ENCODE results near the gene EXOC4. TPM values are rescaled to one million over a fixed set of nuclear protein-coding genes. Genes with fewer than 3 reads are reported as not detected.

Gene EXOC4
- total and polyA plus RNA-seq, 2 of the 13 experiments (the other 11 are each of a cell fraction or from before 2014, with no cell fraction given) = 22.5 to 39.0 TPM

DNA sequence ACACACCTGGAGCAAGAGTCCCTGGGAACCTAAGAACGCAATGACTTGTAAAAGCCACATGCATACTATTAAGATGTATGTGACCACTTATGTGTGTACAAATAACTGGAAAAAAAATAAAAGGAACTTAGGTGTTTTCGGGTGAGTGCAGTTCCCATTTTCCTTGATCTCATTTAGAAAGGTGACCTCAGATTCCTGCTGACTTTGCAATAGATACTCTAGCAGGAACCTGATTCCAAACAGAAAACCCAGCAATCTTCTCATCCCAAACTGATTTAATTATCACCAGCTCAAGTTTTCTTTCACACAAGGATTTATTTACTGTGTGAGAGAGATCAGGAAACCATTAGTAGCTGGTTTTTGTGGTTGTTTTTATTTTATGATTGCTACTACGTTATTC lies 817.8 kb downstream of the EXOC4 start:
- no peaks in the 10 kb centered on the region for H3K36me3 ChIP-seq (replicated peaks in 1 of 2; ENCODE audit: control insufficient read depth in 1 of 2, insufficient read depth in 2 of 2, low read length in 2 of 2)
- H3K4me1 ChIP-seq (ENCODE audit: insufficient read depth, low read length) = peaks cover 3% of the 10 kb centered on the region
- no peak for DNase-seq (ENCODE audit: low spot score)
- peak in 1 of 2 experiments; percentile 44; a peak in 1 of 4 replicates for TF ChIP-seq MAFK (conservative IDR thresholded peaks at IDR 0.05 in 1 of 2, IDR thresholded peaks at IDR 0.05 in 1 of 2; ENCODE audit: low read length in 2 of 2)
- TF ChIP-seq, protein P1, sequence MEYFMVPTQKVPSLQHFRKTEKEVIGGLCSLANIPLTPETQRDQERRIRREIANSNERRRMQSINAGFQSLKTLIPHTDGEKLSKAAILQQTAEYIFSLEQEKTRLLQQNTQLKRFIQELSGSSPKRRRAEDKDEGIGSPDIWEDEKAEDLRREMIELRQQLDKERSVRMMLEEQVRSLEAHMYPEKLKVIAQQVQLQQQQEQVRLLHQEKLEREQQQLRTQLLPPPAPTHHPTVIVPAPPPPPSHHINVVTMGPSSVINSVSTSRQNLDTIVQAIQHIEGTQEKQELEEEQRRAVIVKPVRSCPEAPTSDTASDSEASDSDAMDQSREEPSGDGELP (IDR thresholded peaks at IDR 0.05; ENCODE audit: borderline replicate concordance, low read depth) = no peak
- intact Hi-C loops (cut with micrococcal nuclease; ENCODE audit: unreplicated experiment) (no loop called here), in situ Hi-C loops (cut with HindIII; ENCODE audit: extremely low pct_ligation_motif_present, low pct_unique_long_range_greater_than_20kb) (no loop called here)
- no peak overlapping the region for H2AFZ ChIP-seq (ENCODE audit: low read length)
- POLR2A ChIA-PET = no interaction called here
- no peak overlapping the region for H3K4me2 ChIP-seq (ENCODE audit: low read depth, low read length)
- no peak for ATAC-seq
- H3K4me3 ChIP-seq (replicated peaks in 1 of 3; ENCODE audit: insufficient read depth in 1 of 3, low read depth in 2 of 3, low read length in 3 of 3) = no peak overlapping the region
- H3K79me2 ChIP-seq (ENCODE audit: insufficient read depth, low read length) = no peaks in the 10 kb centered on the region
- H3K9me3 ChIP-seq (ENCODE audit: low read length) = no peaks in the 10 kb centered on the region
- FAIRE-seq = no peak
- BruUV-seq (replicated peaks) = no TSS peak
- no peak overlapping the region for H3K9ac ChIP-seq (ENCODE audit: insufficient read depth, low read depth, low read length)
- no peak overlapping the region for H3K27ac ChIP-seq (ENCODE audit: extremely low read length, insufficient read depth, low read length)
- CTCF ChIA-PET (ENCODE audit: low intra/inter-chr PET ratio, low total read pairs) = no interaction called here
- H4K20me1 ChIP-seq (ENCODE audit: insufficient read depth, low read length) = no peaks in the 10 kb centered on the region
- no peaks in the 10 kb centered on the region for H3K27me3 ChIP-seq (ENCODE audit: control insufficient read depth in 1 of 2, insufficient read depth in 2 of 2, low read length in 2 of 2)
- WGBS (ENCODE audit: low lambda C conversion rate) = 92% methylated on average over 3 of the region's 3 CpGs

DNA sequence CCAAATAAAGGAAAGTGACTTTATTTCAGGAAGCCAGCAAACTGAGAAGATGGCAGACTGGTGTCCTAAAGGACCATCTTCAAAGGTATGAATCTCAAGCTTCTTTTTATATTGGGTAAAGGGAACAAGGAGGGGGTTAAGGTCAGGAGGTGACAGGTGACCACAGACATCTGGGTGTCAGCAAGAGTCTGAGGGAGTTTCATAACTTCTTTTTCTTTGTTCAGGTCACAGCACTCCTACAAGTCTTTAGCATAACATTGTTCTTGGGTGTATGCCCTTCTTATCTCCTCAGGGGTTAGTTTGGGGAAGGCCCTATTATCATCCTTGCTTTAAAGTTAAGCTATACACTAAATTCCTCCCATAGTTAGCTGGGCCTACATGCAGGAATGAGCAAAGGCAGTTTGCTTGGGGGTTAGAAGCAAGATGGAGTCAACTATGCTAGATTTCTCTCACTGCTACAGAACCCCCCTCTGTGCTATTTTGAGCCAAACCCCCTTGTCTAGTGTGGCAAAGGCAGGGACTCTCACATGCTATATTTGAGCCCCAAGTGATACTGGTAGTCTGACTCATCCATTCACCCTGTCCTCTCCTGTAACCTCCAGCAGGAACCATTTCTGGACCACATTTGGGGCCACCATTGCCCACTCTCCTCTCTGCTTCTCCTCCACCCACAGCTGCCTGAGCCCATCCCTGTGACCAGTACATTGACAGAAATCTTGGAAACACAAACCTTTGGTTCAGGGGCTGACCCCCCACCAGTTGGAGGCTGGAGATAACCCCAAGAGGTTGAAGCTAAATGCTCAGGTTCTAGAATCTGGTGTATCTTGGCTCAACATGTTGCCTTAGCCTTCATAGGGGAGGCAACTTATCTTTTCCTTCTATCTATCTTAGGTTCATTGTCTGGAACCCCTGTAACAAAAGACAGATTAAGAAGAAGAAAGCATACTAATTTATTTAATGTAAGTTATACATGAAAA lies 818.8 kb downstream of the EXOC4 start:
- POLR2A ChIA-PET = no interaction called here
- no peak overlapping the region for H3K27ac ChIP-seq (ENCODE audit: extremely low read length, insufficient read depth, low read length)
- DNase-seq (ENCODE audit: low spot score) (no peak), ATAC-seq (no peak), FAIRE-seq (no peak)
- H3K27me3 ChIP-seq (ENCODE audit: control insufficient read depth in 1 of 2, insufficient read depth in 2 of 2, low read length in 2 of 2) = no peaks in the 10 kb centered on the region
- no peak for TF ChIP-seq NPAS2 (CRISPR knock-in tag; IDR thresholded peaks at IDR 0.05; ENCODE audit: borderline replicate concordance)
- TF ChIP-seq KMT2B (CRISPR knock-in tag; IDR thresholded peaks at IDR 0.05) = no peak
- TF ChIP-seq, protein P2, sequence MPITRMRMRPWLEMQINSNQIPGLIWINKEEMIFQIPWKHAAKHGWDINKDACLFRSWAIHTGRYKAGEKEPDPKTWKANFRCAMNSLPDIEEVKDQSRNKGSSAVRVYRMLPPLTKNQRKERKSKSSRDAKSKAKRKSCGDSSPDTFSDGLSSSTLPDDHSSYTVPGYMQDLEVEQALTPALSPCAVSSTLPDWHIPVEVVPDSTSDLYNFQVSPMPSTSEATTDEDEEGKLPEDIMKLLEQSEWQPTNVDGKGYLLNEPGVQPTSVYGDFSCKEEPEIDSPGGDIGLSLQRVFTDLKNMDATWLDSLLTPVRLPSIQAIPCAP (CRISPR knock-in tag; IDR thresholded peaks at IDR 0.05; ENCODE audit: low read depth) = no peak
- H3K9me3 ChIP-seq (ENCODE audit: low read length) = no peaks in the 10 kb centered on the region
- in situ Hi-C loops (cut with HindIII; ENCODE audit: extremely low pct_ligation_motif_present, low pct_unique_long_range_greater_than_20kb) = no loop called here
- H4K20me1 ChIP-seq (ENCODE audit: insufficient read depth, low read length) = no peaks in the 10 kb centered on the region
- no peak overlapping the region for H3K9ac ChIP-seq (ENCODE audit: insufficient read depth, low read depth, low read length)
- H3K36me3 ChIP-seq (replicated peaks in 1 of 2; ENCODE audit: control insufficient read depth in 1 of 2, insufficient read depth in 2 of 2, low read length in 2 of 2) = no peaks in the 10 kb centered on the region
- BruUV-seq (replicated peaks) = no TSS peak
- intact Hi-C loops (cut with micrococcal nuclease; ENCODE audit: unreplicated experiment) = no loop called here
- no peak overlapping the region for H3K4me2 ChIP-seq (ENCODE audit: low read depth, low read length)
- no peak overlapping the region for H2AFZ ChIP-seq (ENCODE audit: low read length)
- no peaks in the 10 kb centered on the region for H3K4me1 ChIP-seq (ENCODE audit: insufficient read depth, low read length)
- no peaks in the 10 kb centered on the region for H3K79me2 ChIP-seq (ENCODE audit: insufficient read depth, low read length)
- CTCF ChIA-PET (ENCODE audit: low intra/inter-chr PET ratio, low total read pairs) = no interaction called here
- H3K4me3 ChIP-seq (replicated peaks in 1 of 3; ENCODE audit: insufficient read depth in 1 of 3, low read depth in 2 of 3, low read length in 3 of 3) = no peak overlapping the region

All from HepG2 (cell line).